GM12878 (cell line): ENCODE data around the gene STARD13. TPM values are rescaled to one million over a fixed set of nuclear protein-coding genes. Genes with fewer than 3 reads are reported as not detected.

Source experiments
- ATF7 ChIP-seq: fragments of 450-650 bp; IDR thresholded peaks from 2 replicates; pipeline ENCODE4 v1.6.1; 2016; ENCODE audit warnings: low read depth, mild to moderate bottlenecking
- BHLHE40 ChIP-seq, 2 experiments: fragments of 450-650 bp in 1 of 2; IDR thresholded peaks; 2 replicates each; pipeline ENCODE4 v1.6.1; 2011 to 2017; ENCODE audit warnings: low read depth in 2 of 2, borderline replicate concordance in 1 of 2, improper control_type of control experiment in 1 of 2, low read length in 1 of 2, mild to moderate bottlenecking in 1 of 2
- CHD1 ChIP-seq: IDR thresholded peaks from 2 replicates; pipeline ENCODE4 v1.6.1; 2012; ENCODE audit warnings: low read depth, low read length, improper control_type of control experiment
- IKZF2 ChIP-seq, 2 experiments: fragments of 450-650 bp; IDR thresholded peaks; 2 replicates each; pipeline ENCODE4 v1.6.1; 2017; ENCODE audit warnings: mild to moderate bottlenecking in 2 of 2, moderate library complexity in 2 of 2
- MEF2A ChIP-seq: IDR thresholded peaks from 2 replicates; pipeline ENCODE4 v1.6.1; 2011; ENCODE audit warnings: low read depth, mild to moderate bottlenecking, low read length, moderate library complexity; ENCODE audit not compliant: insufficient read depth
- MYC ChIP-seq: IDR thresholded peaks from 2 replicates; pipeline ENCODE4 v1.6.1; 2011; ENCODE audit warnings: mild to moderate bottlenecking, low read length, moderate library complexity, inconsistent platforms; ENCODE audit not compliant: insufficient read depth, insufficient replicate concordance, insufficient read length, severe bottlenecking
- NFYB ChIP-seq: IDR thresholded peaks from 2 replicates; pipeline ENCODE4 v1.6.1; 2011; ENCODE audit warnings: low read depth, mild to moderate bottlenecking, low read length, improper control_type of control experiment, moderate library complexity; ENCODE audit not compliant: insufficient read depth
- NR2C2 ChIP-seq: IDR thresholded peaks from 2 replicates; pipeline ENCODE4 v1.6.1; 2011; ENCODE audit warnings: borderline replicate concordance, low read depth; ENCODE audit not compliant: control insufficient read depth, insufficient read length
- RAD51 ChIP-seq: fragments of 450-650 bp; IDR thresholded peaks from 2 replicates; pipeline ENCODE4 v1.6.1; 2016; ENCODE audit warnings: moderate library complexity, mild to moderate bottlenecking, inconsistent platforms
- SMC3 ChIP-seq: IDR thresholded peaks from 2 replicates; pipeline ENCODE4 v1.6.1; 2011; ENCODE audit warnings: low read length, improper control_type of control experiment, borderline replicate concordance
- YBX1 ChIP-seq: fragments of 450-650 bp; IDR thresholded peaks from 2 replicates; pipeline ENCODE4 v1.6.1; 2016; ENCODE audit warnings: antibody characterized with exemption
- polyA plus RNA-seq, 11 experiments: library from polyadenylated mRNA; depleted of rRNA in 4 of 11; unstranded in 6 of 11; stranded (reverse) in 5 of 11; fragments of >200 nt; fragmentation: Nextera tagmentation in 4 of 11; fragmentation: Illumina TruSeq in 1 of 11; extraction: Ambion mirVana in 4 of 11; extraction: Trizol in 1 of 11; gene quantifications; 1 replicate in 1 of 11; 2 replicates in 10 of 11; pipeline versions ENCODE4 v1.2.1 to v1.2.3, GENCODE V29; 2011 to 2016; ENCODE audit warnings: inconsistent platforms in 2 of 11, missing spikeins in 2 of 11, low read depth in 1 of 11
- total RNA-seq, 4 experiments: library from RNA; depleted of rRNA in 3 of 4; stranded (reverse); fragments of >200 nt in 3 of 4; fragmentation: Illumina TruSeq in 1 of 4; extraction: Trizol in 1 of 4; gene quantifications; 2 replicates each; pipeline versions ENCODE4 v1.2.1 to v1.2.3, GENCODE V29; 2013 to 2021
- TF ChIP-seq, protein P1 (sequence below), 3 experiments: IDR thresholded peaks in 2 of 3; conservative IDR thresholded peaks in 1 of 3; 2 replicates each; pipeline ENCODE4 v1.5.1; 2011; ENCODE audit warnings: low read depth in 3 of 3, low read length in 3 of 3, mild to moderate bottlenecking in 3 of 3, control low read depth in 2 of 3, moderate library complexity in 2 of 3, inconsistent platforms in 1 of 3, mixed read lengths in 1 of 3; ENCODE audit not compliant: control insufficient read depth in 2 of 3, insufficient read depth in 1 of 3; ENCODE audit errors: extremely low read depth in 1 of 3
- TF ChIP-seq, protein P2 (sequence below): fragments of 450-650 bp; IDR thresholded peaks from 2 replicates; pipeline ENCODE4 v1.6.1; 2017; ENCODE audit warnings: mild to moderate bottlenecking, moderate library complexity
- TF ChIP-seq, protein P3 (sequence below): IDR thresholded peaks from 2 replicates; pipeline ENCODE4 v1.6.1; 2011; ENCODE audit warnings: mild to moderate bottlenecking, low read depth, low read length, moderate library complexity; ENCODE audit not compliant: insufficient replicate concordance
- TF ChIP-seq, protein P4 (sequence below): fragments of 450-650 bp; formaldehyde crosslinking; IDR thresholded peaks from 2 replicates; pipeline ENCODE4 v1.4.0; 2022; ENCODE audit warnings: mild to moderate bottlenecking, moderate library complexity

STARD13 gene
- total and polyA plus RNA-seq, 10 of the 15 experiments (the other 5 are each of a cell fraction or from before 2014, with no cell fraction given), result 4.0 to 41.6 (median 10.1) TPM

DNA sequence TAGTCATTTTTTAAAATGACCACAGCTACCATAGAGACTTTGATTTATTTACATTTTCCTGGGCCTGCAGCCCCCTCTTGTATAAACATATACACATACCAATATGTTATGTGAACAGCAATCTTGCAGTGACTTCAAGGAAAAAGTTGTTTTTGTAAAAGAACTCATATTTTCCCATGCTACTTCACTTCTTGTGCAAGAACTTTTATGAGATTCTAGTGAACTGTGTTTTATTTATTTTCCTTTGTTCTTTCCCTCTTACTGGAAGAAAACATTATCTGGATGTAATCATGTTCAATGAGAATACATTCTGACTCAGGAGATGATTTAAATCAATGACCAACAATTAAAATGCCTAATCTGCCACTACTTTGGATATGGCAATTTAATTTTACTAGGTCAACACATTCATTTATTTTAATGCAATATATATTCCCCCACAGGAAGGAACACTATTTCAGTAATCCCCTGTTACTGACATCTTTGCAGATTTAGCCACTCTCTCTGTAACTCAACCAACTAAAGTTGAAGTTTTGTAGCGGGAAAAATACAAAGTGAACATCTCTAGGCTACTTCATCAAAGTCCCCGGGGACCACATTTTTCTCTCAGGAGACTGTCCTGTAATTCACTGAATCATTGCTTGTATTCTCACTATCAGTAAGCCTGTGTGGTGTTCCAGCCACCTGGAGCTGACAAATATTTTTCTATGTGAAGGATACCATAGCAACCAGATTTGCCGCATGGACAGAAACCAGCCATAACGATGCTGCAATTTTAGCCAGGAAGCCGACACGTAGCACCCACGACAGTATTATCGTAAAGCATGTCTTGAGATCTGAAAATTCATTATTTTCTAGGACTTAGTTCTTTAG is 90.5 kb downstream of the STARD13 start (continued):
- TF ChIP-seq SMC3, result peak; percentile 7; the same call in 1 of the 2 replicates
- TF ChIP-seq, protein P1, sequence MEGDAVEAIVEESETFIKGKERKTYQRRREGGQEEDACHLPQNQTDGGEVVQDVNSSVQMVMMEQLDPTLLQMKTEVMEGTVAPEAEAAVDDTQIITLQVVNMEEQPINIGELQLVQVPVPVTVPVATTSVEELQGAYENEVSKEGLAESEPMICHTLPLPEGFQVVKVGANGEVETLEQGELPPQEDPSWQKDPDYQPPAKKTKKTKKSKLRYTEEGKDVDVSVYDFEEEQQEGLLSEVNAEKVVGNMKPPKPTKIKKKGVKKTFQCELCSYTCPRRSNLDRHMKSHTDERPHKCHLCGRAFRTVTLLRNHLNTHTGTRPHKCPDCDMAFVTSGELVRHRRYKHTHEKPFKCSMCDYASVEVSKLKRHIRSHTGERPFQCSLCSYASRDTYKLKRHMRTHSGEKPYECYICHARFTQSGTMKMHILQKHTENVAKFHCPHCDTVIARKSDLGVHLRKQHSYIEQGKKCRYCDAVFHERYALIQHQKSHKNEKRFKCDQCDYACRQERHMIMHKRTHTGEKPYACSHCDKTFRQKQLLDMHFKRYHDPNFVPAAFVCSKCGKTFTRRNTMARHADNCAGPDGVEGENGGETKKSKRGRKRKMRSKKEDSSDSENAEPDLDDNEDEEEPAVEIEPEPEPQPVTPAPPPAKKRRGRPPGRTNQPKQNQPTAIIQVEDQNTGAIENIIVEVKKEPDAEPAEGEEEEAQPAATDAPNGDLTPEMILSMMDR (IDR thresholded peaks at IDR 0.05 in 2 of 3, conservative IDR thresholded peaks at IDR 0.05 in 1 of 3; ENCODE audit: control insufficient read depth in 2 of 3, extremely low read depth in 1 of 3, insufficient read depth in 1 of 3, low read depth in 3 of 3, low read length in 3 of 3), result no peak
- TF ChIP-seq IKZF2 (IDR thresholded peaks at IDR 0.05), result peak; percentile 82 to 85
- peak; percentile 51; the same call in 1 of the 2 replicates for TF ChIP-seq MEF2A
- TF ChIP-seq, protein P2, sequence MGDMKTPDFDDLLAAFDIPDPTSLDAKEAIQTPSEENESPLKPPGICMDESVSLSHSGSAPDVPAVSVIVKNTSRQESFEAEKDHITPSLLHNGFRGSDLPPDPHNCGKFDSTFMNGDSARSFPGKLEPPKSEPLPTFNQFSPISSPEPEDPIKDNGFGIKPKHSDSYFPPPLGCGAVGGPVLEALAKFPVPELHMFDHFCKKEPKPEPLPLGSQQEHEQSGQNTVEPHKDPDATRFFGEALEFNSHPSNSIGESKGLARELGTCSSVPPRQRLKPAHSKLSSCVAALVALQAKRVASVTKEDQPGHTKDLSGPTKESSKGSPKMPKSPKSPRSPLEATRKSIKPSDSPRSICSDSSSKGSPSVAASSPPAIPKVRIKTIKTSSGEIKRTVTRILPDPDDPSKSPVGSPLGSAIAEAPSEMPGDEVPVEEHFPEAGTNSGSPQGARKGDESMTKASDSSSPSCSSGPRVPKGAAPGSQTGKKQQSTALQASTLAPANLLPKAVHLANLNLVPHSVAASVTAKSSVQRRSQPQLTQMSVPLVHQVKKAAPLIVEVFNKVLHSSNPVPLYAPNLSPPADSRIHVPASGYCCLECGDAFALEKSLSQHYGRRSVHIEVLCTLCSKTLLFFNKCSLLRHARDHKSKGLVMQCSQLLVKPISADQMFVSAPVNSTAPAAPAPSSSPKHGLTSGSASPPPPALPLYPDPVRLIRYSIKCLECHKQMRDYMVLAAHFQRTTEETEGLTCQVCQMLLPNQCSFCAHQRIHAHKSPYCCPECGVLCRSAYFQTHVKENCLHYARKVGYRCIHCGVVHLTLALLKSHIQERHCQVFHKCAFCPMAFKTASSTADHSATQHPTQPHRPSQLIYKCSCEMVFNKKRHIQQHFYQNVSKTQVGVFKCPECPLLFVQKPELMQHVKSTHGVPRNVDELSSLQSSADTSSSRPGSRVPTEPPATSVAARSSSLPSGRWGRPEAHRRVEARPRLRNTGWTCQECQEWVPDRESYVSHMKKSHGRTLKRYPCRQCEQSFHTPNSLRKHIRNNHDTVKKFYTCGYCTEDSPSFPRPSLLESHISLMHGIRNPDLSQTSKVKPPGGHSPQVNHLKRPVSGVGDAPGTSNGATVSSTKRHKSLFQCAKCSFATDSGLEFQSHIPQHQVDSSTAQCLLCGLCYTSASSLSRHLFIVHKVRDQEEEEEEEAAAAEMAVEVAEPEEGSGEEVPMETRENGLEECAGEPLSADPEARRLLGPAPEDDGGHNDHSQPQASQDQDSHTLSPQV, result no peak; the same call in 1 of the 2 replicates
- no peak for TF ChIP-seq NR2C2
- TF ChIP-seq MYC, result no peak
- peak; percentile 84 for TF ChIP-seq ATF7
- peak; percentile 96 for TF ChIP-seq YBX1
- TF ChIP-seq, protein P3, sequence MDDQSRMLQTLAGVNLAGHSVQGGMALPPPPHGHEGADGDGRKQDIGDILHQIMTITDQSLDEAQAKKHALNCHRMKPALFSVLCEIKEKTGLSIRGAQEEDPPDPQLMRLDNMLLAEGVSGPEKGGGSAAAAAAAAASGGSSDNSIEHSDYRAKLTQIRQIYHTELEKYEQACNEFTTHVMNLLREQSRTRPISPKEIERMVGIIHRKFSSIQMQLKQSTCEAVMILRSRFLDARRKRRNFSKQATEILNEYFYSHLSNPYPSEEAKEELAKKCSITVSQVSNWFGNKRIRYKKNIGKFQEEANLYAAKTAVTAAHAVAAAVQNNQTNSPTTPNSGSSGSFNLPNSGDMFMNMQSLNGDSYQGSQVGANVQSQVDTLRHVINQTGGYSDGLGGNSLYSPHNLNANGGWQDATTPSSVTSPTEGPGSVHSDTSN, result peak; percentile 44
- 0 out of 2 replicates have a peak, but pooled peaks have one; percentile 82 for TF ChIP-seq CHD1
- TF ChIP-seq BHLHE40 (IDR thresholded peaks at IDR 0.05; ENCODE audit: borderline replicate concordance in 1 of 2, low read depth in 2 of 2, low read length in 1 of 2), result peak; percentile 23 to 36; a peak in 2 of 4 replicates
- TF ChIP-seq, protein P4, sequence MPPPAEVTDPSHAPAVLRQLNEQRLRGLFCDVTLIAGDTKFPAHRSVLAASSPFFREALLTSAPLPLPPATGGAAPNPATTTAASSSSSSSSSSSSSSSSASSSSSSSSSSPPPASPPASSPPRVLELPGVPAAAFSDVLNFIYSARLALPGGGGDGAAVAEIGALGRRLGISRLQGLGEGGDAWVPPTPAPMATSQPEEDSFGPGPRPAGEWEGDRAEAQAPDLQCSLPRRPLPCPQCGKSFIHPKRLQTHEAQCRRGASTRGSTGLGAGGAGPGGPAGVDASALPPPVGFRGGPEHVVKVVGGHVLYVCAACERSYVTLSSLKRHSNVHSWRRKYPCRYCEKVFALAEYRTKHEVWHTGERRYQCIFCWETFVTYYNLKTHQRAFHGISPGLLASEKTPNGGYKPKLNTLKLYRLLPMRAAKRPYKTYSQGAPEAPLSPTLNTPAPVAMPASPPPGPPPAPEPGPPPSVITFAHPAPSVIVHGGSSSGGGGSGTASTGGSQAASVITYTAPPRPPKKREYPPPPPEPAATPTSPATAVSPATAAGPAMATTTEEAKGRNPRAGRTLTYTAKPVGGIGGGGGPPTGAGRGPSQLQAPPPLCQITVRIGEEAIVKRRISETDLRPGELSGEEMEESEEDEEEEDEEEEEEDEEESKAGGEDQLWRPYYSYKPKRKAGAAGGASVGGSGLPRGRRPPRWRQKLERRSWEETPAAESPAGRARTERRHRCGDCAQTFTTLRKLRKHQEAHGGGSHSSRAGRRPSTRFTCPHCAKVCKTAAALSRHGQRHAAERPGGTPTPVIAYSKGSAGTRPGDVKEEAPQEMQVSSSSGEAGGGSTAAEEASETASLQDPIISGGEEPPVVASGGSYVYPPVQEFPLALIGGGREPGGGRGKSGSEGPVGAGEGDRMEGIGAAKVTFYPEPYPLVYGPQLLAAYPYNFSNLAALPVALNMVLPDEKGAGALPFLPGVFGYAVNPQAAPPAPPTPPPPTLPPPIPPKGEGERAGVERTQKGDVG, result no peak
- no peak for TF ChIP-seq NFYB
- TF ChIP-seq RAD51, result no peak; the same call in none of the 2 replicates
